HG02970 (cell line): ENCODE results near the gene EPHA1.

Experiments used
- ATAC-seq: cut with Tn5 transposase; IDR thresholded peaks from one replicate; pipeline ENCODE4 v1.9.1; 2021; ENCODE audit warnings: mild to moderate bottlenecking, moderate library complexity, moderate number of reproducible peaks; ENCODE audit not compliant: unreplicated experiment, low FRiP score

The EPHA1 gene

GRCh38 chr7:143379611-143380259 lies 28.9 kb downstream of the EPHA1 start:
- peak; percentile 4 for ATAC-seq

DNA sequence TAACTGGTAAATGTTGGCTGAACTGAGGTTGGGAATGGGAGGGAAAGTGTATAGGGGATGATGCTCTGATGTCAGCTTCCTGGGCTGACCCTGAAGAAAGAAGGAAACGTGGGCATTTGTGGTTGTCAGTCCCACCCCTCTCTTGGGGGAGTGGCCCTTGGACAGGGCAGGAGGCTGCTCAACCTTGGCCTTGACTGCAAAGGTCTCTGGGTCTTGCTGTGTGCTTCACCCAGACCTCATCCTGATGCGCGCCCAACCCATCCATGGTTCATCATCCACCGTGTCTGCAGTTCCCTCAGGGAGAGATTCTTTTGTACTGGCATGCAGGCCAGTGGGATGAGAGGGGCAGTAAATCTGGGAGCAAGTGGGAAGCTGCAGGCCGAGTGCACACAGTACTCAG lies 32.3 kb downstream of the EPHA1 start:
- no peak for ATAC-seq

GRCh38 chr7:143375298-143376034 lies 33.2 kb downstream of the EPHA1 start:
- ATAC-seq = no peak

DNA sequence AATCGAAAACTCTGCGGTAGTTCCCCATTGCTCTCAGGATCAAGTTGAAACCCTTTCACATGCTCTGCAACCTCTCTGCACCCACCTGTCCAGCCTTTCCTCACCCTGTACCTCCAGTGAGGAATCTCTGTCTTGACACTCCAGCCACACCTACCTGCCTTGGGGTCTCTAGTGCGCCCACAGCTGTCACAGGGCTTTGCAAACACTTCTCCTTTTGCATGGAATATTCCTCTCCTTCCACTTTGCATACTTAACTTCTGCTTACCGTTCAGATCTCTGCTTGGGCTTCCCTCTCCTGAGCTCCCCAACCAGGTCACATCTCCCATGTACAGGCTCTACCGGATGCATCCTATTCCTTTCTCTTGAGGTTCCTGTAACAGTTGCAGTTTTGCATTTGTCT lies 34.1 kb downstream of the EPHA1 start:
- no peak for ATAC-seq

DNA sequence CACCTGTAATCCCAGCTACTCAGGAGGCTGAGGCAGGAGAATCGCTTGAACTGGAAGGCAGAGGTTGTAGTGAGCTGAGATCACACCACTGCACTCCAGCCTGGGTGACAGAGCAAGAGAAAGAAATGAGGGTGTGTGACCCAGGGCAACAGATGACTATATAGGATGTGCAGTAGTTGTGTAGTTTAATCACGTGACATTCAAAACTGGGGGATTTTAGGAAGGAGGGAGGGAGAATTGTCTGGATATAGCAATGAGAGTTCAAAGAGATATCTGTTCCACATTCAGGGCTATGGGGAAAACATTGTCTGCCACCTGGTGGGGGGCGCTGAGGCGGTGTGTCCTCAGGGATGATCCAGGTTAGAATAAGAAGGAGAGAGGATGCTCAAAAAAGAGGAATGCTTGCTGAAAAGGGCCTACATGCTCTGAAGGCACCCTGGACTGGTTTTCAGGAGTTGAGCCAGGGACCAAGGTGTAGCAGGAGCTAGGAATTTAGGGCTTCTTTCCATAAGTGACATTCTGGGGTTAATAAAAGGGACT lies 35.3 kb downstream of the EPHA1 start:
- ATAC-seq = no peak

DNA sequence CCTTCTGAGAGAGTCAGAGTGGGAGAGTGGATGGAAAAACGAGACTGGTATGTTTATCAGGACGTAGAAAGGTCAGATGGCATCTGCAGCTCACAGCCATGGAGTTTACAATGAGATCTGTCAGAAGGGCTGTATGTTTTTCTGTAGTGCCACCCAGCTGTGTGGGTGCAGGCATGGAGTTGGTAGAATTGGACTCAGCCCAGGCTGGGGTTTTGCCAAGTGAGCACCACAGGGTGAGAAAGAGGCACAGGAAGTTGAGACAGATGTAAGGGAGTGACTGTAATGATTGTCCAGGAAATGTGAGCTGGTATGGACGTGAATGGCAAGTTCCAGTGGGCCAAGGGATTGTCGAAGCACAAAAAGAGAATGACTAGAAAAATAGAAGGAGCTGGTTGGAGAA lies 36.6 kb downstream of the EPHA1 start:
- no peak for ATAC-seq

DNA sequence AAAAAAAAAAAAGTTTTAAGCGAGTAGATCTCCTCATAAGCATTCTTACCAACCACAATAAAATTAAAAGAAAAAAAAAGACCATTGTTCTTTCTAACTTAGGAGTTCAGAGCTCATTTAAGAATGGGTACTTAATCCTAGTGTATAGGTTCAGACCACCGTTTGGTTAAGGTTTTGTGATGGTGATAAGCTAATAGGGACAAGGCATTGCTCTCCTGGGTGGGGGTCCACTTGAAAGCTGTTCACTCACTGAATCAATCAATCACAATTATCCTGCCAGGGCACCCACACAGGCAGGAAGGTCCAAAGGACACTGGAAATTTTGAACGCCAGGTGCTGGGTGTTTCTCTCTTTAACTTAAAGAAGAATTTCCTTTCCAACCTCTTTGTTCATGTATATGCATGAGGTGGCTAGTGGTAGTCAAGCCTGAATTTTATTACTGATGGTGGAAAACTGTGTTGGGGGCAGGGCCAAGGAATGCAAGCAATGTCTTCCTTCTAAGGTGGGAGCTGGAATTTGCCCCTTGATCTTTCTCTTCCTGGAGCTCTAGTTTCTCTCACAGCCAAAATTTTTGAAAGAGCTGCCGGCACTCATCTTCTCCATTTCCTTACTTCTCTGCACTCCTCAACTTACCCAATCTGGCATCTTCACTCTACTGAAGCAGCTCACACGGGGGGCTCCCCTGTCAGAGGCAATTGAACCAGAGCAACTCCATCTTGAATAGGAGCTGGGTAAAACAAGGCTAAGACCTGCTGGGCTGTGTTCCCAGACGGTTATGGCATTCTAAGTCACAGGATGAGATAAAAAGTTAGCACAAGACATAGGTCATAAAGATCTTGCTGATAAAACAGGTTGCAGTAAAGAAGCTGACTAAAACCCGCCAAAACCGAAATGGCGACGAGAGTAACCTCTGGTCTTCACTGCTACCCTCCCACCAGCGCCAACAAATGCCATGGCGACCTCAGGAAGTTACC lies 38.7 kb downstream of the EPHA1 start:
- no peak for ATAC-seq

DNA sequence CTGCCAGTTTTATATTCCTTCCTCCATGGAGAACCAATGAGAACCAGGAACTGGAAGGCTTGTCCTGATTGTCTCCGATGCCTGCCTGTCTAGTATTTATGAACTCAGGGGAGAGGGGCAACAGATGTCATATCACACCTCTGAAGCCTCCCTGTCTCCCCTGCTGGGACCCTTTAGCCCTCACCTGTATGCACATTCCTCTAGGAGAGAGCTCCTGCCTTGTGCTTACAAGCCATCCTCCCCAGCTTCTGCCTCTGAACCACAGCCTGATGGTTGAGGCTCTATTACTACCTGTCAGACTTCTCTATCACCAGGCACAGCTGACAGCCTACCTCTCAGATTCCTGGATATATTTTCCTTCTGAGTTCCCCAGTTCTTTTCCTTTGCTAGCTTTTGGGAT lies 40.3 kb downstream of the EPHA1 start:
- ATAC-seq = no peak

- no peak for ATAC-seq
Measured at GRCh38 chr7:143367972-143368371, 40.7 kb downstream of the EPHA1 start.

GRCh38 chr7:143363016-143363937 lies 45.4 kb downstream of the EPHA1 start:
- ATAC-seq = no peak

- no peak for ATAC-seq
Measured at GRCh38 chr7:143362131-143363015, 46.3 kb downstream of the EPHA1 start, which contains the start of gene FAM131B. Gene FAM131B, minus strand, starts transcription at chr7:143362713. Its CDS starts 110 bp downstream, at chr7:143362603.

GRCh38 chr7:143361552-143362130 lies 47.0 kb downstream of the EPHA1 start:
- ATAC-seq = no peak

GRCh38 chr7:143360788-143361551 lies 47.7 kb downstream of the EPHA1 start:
- ATAC-seq = no peak

- no peak for ATAC-seq
Measured at GRCh38 chr7:143359771-143360353, 48.8 kb downstream of the EPHA1 start.

- no peak for ATAC-seq
Measured at GRCh38 chr7:143358626-143359025, 50.0 kb downstream of the EPHA1 start.

- no peak for ATAC-seq
Measured at GRCh38 chr7:143356414-143357050, 52.1 kb downstream of the EPHA1 start.
